Measurements from ENCODE around the gene DLAT. TPM values are rescaled to one million over a fixed set of nuclear protein-coding genes. Genes with fewer than 3 reads are reported as not detected.

DLAT gene
- total RNA-seq, 1 donor from 2014 or later, result 25.0 TPM

DNA sequence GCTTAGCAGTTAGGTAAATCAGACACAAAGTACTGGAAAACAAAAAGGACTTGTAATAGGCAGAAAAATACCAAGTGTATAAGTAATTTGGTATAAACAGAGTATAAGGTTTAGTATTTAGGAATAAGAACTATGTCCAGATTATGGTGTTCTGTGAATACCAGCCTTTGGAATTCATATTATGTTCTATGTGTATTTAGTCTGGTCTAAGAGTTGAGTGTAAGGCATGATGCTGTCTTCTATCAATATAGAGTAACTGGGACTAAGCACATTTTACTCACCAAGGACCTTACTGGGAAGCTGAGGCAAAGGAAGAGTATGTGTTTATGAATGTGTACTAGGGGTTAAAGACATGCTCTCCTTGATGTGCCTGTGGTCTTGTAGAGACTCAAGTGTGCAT lies 71.0 kb downstream of the DLAT start:
- TF ChIP-seq, protein P1, sequence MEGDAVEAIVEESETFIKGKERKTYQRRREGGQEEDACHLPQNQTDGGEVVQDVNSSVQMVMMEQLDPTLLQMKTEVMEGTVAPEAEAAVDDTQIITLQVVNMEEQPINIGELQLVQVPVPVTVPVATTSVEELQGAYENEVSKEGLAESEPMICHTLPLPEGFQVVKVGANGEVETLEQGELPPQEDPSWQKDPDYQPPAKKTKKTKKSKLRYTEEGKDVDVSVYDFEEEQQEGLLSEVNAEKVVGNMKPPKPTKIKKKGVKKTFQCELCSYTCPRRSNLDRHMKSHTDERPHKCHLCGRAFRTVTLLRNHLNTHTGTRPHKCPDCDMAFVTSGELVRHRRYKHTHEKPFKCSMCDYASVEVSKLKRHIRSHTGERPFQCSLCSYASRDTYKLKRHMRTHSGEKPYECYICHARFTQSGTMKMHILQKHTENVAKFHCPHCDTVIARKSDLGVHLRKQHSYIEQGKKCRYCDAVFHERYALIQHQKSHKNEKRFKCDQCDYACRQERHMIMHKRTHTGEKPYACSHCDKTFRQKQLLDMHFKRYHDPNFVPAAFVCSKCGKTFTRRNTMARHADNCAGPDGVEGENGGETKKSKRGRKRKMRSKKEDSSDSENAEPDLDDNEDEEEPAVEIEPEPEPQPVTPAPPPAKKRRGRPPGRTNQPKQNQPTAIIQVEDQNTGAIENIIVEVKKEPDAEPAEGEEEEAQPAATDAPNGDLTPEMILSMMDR (IDR thresholded peaks at IDR 0.05; ENCODE audit: unreplicated experiment), result no peak
- no peak overlapping the region for H3K4me3 Mint-ChIP-seq

DNA sequence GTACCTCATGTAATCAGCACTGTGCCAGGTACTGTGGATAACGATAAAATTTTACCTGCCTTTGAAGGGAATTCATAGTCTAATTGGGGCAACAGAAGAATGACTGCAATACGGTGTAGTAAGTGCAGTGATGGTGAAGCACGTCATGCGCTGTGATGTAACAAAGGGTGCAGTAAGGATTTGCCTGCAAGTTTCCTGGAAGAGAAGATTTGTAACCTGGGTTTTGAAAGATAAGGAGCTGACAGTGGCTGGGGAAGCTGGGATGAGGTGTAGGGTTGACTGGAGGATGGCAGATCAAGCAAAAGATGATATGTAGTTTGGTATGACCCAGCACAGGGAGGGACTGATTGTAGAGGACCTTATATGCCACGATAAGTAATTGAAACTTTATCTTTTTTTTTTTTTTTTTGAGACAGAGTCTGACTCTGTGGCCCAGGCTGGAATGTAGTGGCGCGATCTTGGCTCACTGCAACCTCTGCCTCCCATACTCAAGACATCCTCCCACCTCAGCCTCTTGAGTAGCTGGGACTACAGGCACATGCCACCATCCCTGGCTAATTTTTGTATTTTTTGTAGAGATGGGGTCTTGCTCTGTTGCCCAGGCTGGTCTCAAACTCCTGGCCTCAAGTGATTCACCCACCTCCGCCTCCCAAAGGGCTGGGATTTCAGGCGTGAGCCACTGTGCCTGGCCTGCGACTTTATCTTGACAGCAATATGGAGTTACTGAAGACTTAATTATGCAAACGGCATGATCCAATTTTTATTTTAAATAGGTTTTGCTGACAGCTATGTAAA lies 72.7 kb downstream of the DLAT start:
- TF ChIP-seq, protein P1 (IDR thresholded peaks at IDR 0.05; ENCODE audit: unreplicated experiment), result no peak
- no peaks in the 10 kb centered on the region for H3K4me1 Mint-ChIP-seq
- no peaks in the 10 kb centered on the region for H3K9me3 Mint-ChIP-seq
- H3K36me3 Mint-ChIP-seq, result peaks cover 17% of the 10 kb centered on the region
- DNase-seq (ENCODE audit: low spot score in 2 of 2, unreplicated experiment in 2 of 2), result no peak
- no peak overlapping the region for H3K27ac Mint-ChIP-seq
- no peak overlapping the region for H3K4me3 Mint-ChIP-seq
- H3K27me3 Mint-ChIP-seq (ENCODE audit: low read depth), result no peaks in the 10 kb centered on the region

More for the DNA sequence above, 71.0 kb downstream of the DLAT start:
- Mint-ChIP-seq H3K9me3 (no peaks in the 10 kb centered on the region), H3K4me1 (no peaks in the 10 kb centered on the region), H3K27ac (no peak overlapping the region), H3K27me3 (ENCODE audit: low read depth) (no peaks in the 10 kb centered on the region), H3K36me3 (peaks cover 32% of the 10 kb centered on the region)
- DNase-seq (ENCODE audit: low spot score in 2 of 2, unreplicated experiment in 2 of 2), result no peak

DNA sequence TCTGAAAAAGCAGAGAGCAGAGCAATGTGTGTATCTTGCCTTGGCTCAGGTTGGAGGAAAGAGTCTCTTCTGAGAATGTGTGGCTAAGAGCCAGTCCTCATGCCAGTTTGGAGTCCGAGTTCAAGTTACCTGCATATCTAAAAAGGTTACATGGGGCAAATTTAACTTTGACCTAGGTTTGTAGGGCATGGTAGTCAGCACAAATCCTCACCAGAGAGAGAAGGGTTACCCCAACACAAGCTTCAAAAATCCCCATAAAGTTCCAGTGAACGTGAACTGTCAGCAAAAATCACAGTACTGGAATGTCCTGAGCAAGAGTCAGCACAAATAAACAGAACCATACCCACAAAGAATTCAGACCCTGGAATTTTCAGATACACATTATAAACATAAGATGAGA lies 75.3 kb downstream of the DLAT start:
- TF ChIP-seq, protein P1 (IDR thresholded peaks at IDR 0.05; ENCODE audit: unreplicated experiment), result no peak
- Mint-ChIP-seq H3K9me3 (no peaks in the 10 kb centered on the region), H3K4me3 (no peak overlapping the region), H3K4me1 (no peaks in the 10 kb centered on the region), H3K36me3 (peaks cover 9% of the 10 kb centered on the region), H3K27me3 (ENCODE audit: low read depth) (no peaks in the 10 kb centered on the region), H3K27ac (no peak overlapping the region)
- no peak for DNase-seq (ENCODE audit: low spot score in 2 of 2, unreplicated experiment in 2 of 2)

DNA sequence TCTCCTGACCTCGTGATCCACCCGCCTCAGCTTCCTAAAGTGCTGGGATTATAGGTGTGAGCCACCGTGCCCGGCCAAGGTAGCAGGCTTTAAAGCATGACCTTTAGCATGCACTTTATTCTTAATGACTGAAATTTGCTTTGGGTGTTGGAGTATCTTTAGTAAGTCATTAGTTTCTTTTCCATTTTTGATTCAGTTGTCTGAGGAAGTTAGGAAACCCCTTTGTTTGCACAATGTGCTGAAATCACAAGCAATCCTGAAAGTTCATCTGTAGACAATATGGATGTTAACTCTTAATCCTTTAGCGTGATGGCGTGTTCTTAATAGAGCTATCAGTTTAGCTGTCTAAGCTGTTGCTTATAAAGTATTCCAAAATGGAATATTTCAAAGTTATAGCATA lies 78.2 kb downstream of the DLAT start:
- H3K27me3 Mint-ChIP-seq (ENCODE audit: low read depth), result no peaks in the 10 kb centered on the region
- H3K4me3 Mint-ChIP-seq, result no peak overlapping the region
- no peak for DNase-seq (ENCODE audit: low spot score in 2 of 2, unreplicated experiment in 2 of 2)
- TF ChIP-seq, protein P1 (IDR thresholded peaks at IDR 0.05; ENCODE audit: unreplicated experiment), result no peak
- no peaks in the 10 kb centered on the region for H3K4me1 Mint-ChIP-seq
- H3K9me3 Mint-ChIP-seq, result no peaks in the 10 kb centered on the region
- H3K27ac Mint-ChIP-seq, result no peak overlapping the region
- peaks cover 2% of the 10 kb centered on the region for H3K36me3 Mint-ChIP-seq

DNA sequence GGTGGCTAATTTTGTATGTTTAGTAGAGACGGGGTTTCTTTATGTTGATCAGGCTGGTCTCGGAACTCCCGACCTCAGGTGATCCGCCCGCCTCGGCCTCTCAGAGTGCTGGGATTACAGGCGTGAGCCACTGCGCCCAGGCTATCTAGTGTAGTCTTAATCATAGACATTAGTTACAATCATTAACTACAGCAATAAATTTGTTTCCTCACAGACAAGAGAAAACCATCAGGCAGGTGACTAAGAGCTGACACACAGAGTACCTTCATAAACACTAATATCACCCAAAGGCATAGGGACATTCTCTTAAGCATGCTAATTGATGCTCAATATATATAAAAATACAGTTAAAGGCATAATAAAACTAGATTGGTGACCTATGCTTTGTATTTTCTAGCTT lies 80.9 kb downstream of the DLAT start:
- H3K4me1 Mint-ChIP-seq, result no peaks in the 10 kb centered on the region
- no peak for DNase-seq (ENCODE audit: low spot score in 2 of 2, unreplicated experiment in 2 of 2)
- H3K27me3 Mint-ChIP-seq (ENCODE audit: low read depth), result no peaks in the 10 kb centered on the region
- H3K36me3 Mint-ChIP-seq, result no peaks in the 10 kb centered on the region
- H3K27ac Mint-ChIP-seq, result no peak overlapping the region
- H3K9me3 Mint-ChIP-seq, result peaks cover 9% of the 10 kb centered on the region
- TF ChIP-seq, protein P1 (IDR thresholded peaks at IDR 0.05; ENCODE audit: unreplicated experiment), result no peak
- no peak overlapping the region for H3K4me3 Mint-ChIP-seq

Other genes with a start within 250 kb of the DLAT start
- 48.5 to 51.9 TPM (median 50.6 TPM) in 3 replicates for gene ALG9, start 153.8 kb upstream of the DLAT start, total RNA-seq
- 2.9 to 3.5 TPM (median 3.2 TPM) in 3 replicates for gene FDXACB1, start 146.2 kb upstream of the DLAT start, total RNA-seq
- gene CFAP68, start 145.9 kb upstream of the DLAT start, total RNA-seq, result 31.2 to 35.9 TPM (median 34.0 TPM) in 3 replicates
- 0.49 to 0.74 TPM (median 0.63 TPM) in 3 replicates for gene CRYAB, start 113.6 kb upstream of the DLAT start, total RNA-seq
- gene HSPB2, start 112.7 kb upstream of the DLAT start, total RNA-seq, result 0.22 to 0.51 TPM (median 0.27 TPM) in 3 replicates
- gene C11orf52, start 106.5 kb upstream of the DLAT start, total RNA-seq, result 6.9 to 7.9 TPM (median 7.9 TPM) in 3 replicates
- gene DIXDC1, start 88.1 kb upstream of the DLAT start, total RNA-seq, result 20.0 to 21.2 TPM (median 20.3 TPM) in 3 replicates
- gene PIH1D2, start 48.6 kb downstream of the DLAT start, total RNA-seq, result 1.2 to 1.9 TPM (median 1.3 TPM) in 3 replicates
- 23.3 to 28.0 TPM (median 26.3 TPM) in 3 replicates for gene NKAPD1, start 48.9 kb downstream of the DLAT start, total RNA-seq
- gene TIMM8B, start 61.3 kb downstream of the DLAT start, total RNA-seq, result 48.8 to 51.9 TPM (median 51.5 TPM) in 3 replicates
- 44.4 to 48.6 TPM (median 47.3 TPM) in 3 replicates for gene SDHD, start 61.5 kb downstream of the DLAT start, total RNA-seq
- 0.24 to 0.31 TPM (median 0.29 TPM) in 3 replicates for gene IL18, start 138.7 kb downstream of the DLAT start, total RNA-seq
- gene TEX12, start 142.0 kb downstream of the DLAT start, total RNA-seq, result 0.36 to 0.65 TPM in 2 of 3 replicates, not detected in the other
- gene BCO2, start 150.1 kb downstream of the DLAT start, total RNA-seq, result 38.2 to 43.4 TPM (median 38.9 TPM) in 3 replicates
- gene PTS, start 201.0 kb downstream of the DLAT start, total RNA-seq, result 54.9 to 59.3 TPM (median 56.2 TPM) in 3 replicates
- not detected in 3 replicates for gene PLET1, start 235.5 kb downstream of the DLAT start, total RNA-seq

Data from mesothelial cell of epicardium (in vitro differentiated cells).